Measurements from ENCODE around the gene POM121.
A peak's percentile ranks its signal among the peaks of the same experiment; 100 is the strongest.

DNA sequence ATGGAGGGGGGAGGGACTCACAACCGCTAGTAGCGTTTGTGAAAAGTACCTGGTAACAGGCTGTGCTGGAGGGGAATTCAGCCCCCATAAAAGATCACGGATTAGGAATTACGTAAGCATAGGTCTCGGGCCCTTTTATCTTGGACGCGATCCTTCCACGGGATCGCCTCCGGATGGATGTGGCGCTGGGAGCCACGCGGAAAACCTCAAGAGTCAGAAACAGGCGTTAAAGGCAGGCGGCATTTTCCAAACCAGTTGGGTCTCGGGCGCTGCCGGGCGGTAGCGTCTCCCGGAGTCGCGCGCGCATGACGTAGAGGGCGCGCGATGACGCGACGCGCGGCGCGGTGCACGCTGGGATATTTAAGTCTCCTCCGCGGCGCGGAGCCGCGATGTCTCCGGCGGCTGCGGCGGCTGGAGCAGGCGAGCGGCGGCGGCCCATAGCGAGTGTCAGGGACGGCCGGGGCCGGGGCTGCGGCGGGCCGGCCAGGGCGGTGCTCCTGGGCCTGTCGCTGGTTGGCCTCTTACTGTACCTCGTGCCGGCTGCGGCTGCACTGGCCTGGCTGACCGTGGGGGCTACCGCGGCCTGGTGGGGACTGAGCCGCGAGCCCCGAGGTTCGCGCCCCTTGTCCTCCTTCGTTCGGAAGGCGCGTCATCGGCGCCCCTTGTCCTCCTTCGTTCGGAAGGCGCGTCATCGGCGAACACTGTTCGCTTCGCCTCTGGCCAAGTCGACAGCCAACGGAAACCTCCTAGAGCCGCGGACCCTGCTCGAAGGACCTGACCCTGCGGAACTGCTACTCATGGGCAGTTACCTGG lies at the start of gene POM121:
- peak; percentile 69 to 88 for TF ChIP-seq POLR2A (IDR thresholded peaks at IDR 0.05)
- TF ChIP-seq, protein P1, sequence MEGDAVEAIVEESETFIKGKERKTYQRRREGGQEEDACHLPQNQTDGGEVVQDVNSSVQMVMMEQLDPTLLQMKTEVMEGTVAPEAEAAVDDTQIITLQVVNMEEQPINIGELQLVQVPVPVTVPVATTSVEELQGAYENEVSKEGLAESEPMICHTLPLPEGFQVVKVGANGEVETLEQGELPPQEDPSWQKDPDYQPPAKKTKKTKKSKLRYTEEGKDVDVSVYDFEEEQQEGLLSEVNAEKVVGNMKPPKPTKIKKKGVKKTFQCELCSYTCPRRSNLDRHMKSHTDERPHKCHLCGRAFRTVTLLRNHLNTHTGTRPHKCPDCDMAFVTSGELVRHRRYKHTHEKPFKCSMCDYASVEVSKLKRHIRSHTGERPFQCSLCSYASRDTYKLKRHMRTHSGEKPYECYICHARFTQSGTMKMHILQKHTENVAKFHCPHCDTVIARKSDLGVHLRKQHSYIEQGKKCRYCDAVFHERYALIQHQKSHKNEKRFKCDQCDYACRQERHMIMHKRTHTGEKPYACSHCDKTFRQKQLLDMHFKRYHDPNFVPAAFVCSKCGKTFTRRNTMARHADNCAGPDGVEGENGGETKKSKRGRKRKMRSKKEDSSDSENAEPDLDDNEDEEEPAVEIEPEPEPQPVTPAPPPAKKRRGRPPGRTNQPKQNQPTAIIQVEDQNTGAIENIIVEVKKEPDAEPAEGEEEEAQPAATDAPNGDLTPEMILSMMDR (IDR thresholded peaks at IDR 0.05), result no peak

All from adrenal gland (tissue), 5 donors.